HepG2 (cell line): ENCODE results near the gene FAM174C. TPM values are rescaled to one million over a fixed set of nuclear protein-coding genes. Genes with fewer than 3 reads are reported as not detected.

Source experiments
- BATF2 ChIP-seq: sonication (generic); formaldehyde crosslinking; IDR thresholded peaks from 2 replicates; pipeline ENCODE4 v1.8.0; 2022; ENCODE audit warnings: mild to moderate bottlenecking, missing genetic modification reagents, moderate library complexity
- E2F2 ChIP-seq: sonication (generic); formaldehyde crosslinking; IDR thresholded peaks from 2 replicates; pipeline ENCODE4 v1.4.0; 2020; ENCODE audit warnings: missing genetic modification reagents, borderline replicate concordance
- ELF4 ChIP-seq: sonication (generic); formaldehyde crosslinking; IDR thresholded peaks from 2 replicates; pipeline ENCODE4 v1.5.0; 2020; ENCODE audit warnings: missing genetic modification reagents, mild to moderate bottlenecking, moderate library complexity, borderline replicate concordance
- GPN1 ChIP-seq: sonication (generic); formaldehyde crosslinking; IDR thresholded peaks from 2 replicates; pipeline ENCODE4 v1.5.1; 2020; ENCODE audit warnings: missing genetic modification reagents, borderline replicate concordance
- HDAC6 ChIP-seq: fragments of 200-600 bp; sonication (generic); IDR thresholded peaks from 2 replicates; pipeline ENCODE4 v1.7.0; 2017; ENCODE audit warnings: mild to moderate bottlenecking, antibody characterized with exemption, low read length, low read depth
- HNF1A ChIP-seq, 2 experiments: sonication (generic) in 1 of 2; formaldehyde crosslinking in 1 of 2; IDR thresholded peaks; 2 replicates each; pipeline versions ENCODE4 v1.4.0 to v1.6.1; 2016 to 2020; ENCODE audit warnings: borderline replicate concordance in 1 of 2, low read depth in 1 of 2, mild to moderate bottlenecking in 1 of 2, missing genetic modification reagents in 1 of 2
- NAIF1 ChIP-seq: sonication (generic); formaldehyde crosslinking; IDR thresholded peaks from 2 replicates; pipeline ENCODE4 v1.5.0; 2020; ENCODE audit warnings: mild to moderate bottlenecking, missing genetic modification reagents, borderline replicate concordance
- PAX8 ChIP-seq: sonication (generic); formaldehyde crosslinking; IDR thresholded peaks from 2 replicates; pipeline ENCODE4 v1.8.0; 2022; ENCODE audit warnings: mild to moderate bottlenecking, missing genetic modification reagents, borderline replicate concordance
- POGZ ChIP-seq: sonication (generic); formaldehyde crosslinking; IDR thresholded peaks from 2 replicates; pipeline ENCODE4 v1.4.0; 2020; ENCODE audit warnings: mild to moderate bottlenecking, missing genetic modification reagents
- REL ChIP-seq: sonication (generic); formaldehyde crosslinking; conservative IDR thresholded peaks from 2 replicates; pipeline ENCODE4 v1.8.0; 2022; ENCODE audit warnings: mild to moderate bottlenecking, missing genetic modification reagents, moderate library complexity
- RFX5 ChIP-seq: IDR thresholded peaks from 2 replicates; pipeline ENCODE4 v1.6.1; 2011; ENCODE audit warnings: low read depth, low read length, improper control_type of control experiment
- SP1 ChIP-seq, 2 experiments: fragments of 450-650 bp in 1 of 2; sonication (generic) in 1 of 2; formaldehyde crosslinking in 1 of 2; IDR thresholded peaks; 2 replicates each; pipeline versions ENCODE4 v1.4.0 to v1.6.1; 2016 to 2020; ENCODE audit warnings: missing genetic modification reagents in 1 of 2
- ZNF121 ChIP-seq: sonication (generic); formaldehyde crosslinking; IDR thresholded peaks from 2 replicates; pipeline ENCODE4 v1.5.0; 2020; ENCODE audit warnings: mild to moderate bottlenecking, missing genetic modification reagents
- ZNF619 ChIP-seq: sonication (generic); formaldehyde crosslinking; IDR thresholded peaks from 2 replicates; pipeline ENCODE4 v1.4.0; 2020; ENCODE audit warnings: mild to moderate bottlenecking, missing genetic modification reagents
- ZNF75D ChIP-seq: sonication (generic); formaldehyde crosslinking; IDR thresholded peaks from 2 replicates; pipeline ENCODE4 v1.8.1; 2023; ENCODE audit warnings: missing genetic modification reagents, mild to moderate bottlenecking, borderline replicate concordance
- ZNF773 ChIP-seq: sonication (generic); formaldehyde crosslinking; IDR thresholded peaks from 2 replicates; pipeline ENCODE4 v1.4.0; 2020; ENCODE audit warnings: missing genetic modification reagents, borderline replicate concordance
- ZNF816 ChIP-seq: sonication (generic); formaldehyde crosslinking; IDR thresholded peaks from 2 replicates; pipeline ENCODE4 v1.8.0; 2022; ENCODE audit warnings: missing genetic modification reagents, mild to moderate bottlenecking, borderline replicate concordance
- ZSCAN29 ChIP-seq: sonication (generic); formaldehyde crosslinking; conservative IDR thresholded peaks from 2 replicates; pipeline ENCODE4 v1.4.0; 2020; ENCODE audit warnings: mild to moderate bottlenecking, missing genetic modification reagents
- polyA plus RNA-seq, 8 experiments: library from polyadenylated mRNA; depleted of rRNA in 3 of 8; stranded (reverse) in 7 of 8; unstranded in 1 of 8; fragments of >200 nt; fragmentation: Illumina TruSeq in 4 of 8; extraction: Trizol in 4 of 8; gene quantifications; 2 replicates each; pipeline versions ENCODE4 v1.2.1 to v1.2.3, GENCODE V29; 2011 to 2016; ENCODE audit warnings: low read depth in 4 of 8, missing spikeins in 1 of 8, mixed read lengths in 1 of 8; ENCODE audit not compliant: insufficient read depth in 1 of 8
- total RNA-seq, 5 experiments: library from RNA; depleted of rRNA; stranded (reverse); fragments of >200 nt; fragmentation: Illumina TruSeq; extraction: Trizol; gene quantifications; 2 replicates each; pipeline ENCODE4 v1.2.3, GENCODE V29; 2016; ENCODE audit warnings: low read depth in 1 of 5
- TF ChIP-seq, protein P1 (sequence below): sonication (generic); formaldehyde crosslinking; conservative IDR thresholded peaks from 2 replicates; pipeline ENCODE4 v1.8.0; 2022; ENCODE audit warnings: low read depth, missing genetic modification reagents

Gene FAM174C
- total and polyA plus RNA-seq, 2 of the 13 experiments (the other 11 are each of a cell fraction or from before 2014, with no cell fraction given), result 19.5 to 31.3 TPM

DNA sequence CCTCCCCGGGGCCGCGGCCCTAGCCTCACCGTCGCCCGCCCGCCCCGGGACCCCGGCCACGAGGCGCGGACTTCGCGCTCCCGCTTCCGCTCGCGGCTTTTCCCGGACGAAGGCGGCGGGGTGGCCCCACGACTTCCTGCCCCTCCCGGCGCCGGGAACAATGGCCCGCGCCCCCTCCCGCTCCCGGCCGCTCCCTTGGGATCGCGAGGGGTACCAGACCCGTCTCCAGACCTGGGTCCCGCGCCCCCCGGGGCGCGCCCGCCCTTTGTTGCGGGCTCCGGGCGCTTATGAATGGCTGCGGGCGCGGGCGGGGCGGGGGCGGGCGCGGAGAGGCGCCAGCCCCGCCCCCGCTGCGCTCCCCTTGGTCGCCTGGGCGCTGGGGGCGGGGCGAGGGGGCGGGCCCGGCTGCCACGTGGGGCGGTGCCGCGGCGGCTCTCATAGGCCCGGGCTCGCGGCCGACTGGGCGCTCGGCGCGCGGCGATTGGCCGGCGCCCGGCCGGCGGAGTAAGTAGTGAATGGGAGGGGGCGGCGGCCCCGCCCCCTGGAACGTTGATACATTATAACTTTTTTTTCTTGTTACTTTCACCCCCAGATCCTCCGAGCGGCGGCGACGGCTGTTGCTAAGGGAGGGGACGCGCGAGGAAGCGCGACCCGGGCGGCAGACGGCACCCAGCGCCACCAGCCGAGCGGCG, 25.9 kb upstream of the FAM174C start (continued):
- TF ChIP-seq HNF1A (IDR thresholded peaks at IDR 0.05; ENCODE audit: low read depth) (no peak), HNF1A (CRISPR knock-in tag; IDR thresholded peaks at IDR 0.05; ENCODE audit: borderline replicate concordance) (peak; percentile 20; the same call in 1 of the 2 replicates), ZNF619 (no peak), HDAC6 (no peak), SP1 (IDR thresholded peaks at IDR 0.05) (no peak), SP1 (CRISPR knock-in tag; IDR thresholded peaks at IDR 0.05) (no peak; the same call in 1 of the 2 replicates), GPN1 (no peak), POGZ (CRISPR knock-in tag) (no peak), REL (CRISPR knock-in tag) (peak; percentile 72; the same call in 1 of the 2 replicates), E2F2 (CRISPR knock-in tag) (peak; percentile 64; the same call in 1 of the 2 replicates), RFX5 (no peak), ZNF121 (CRISPR knock-in tag) (no peak), ZSCAN29 (CRISPR knock-in tag) (no peak), BATF2 (CRISPR knock-in tag) (0 out of 2 replicates have a peak, but pooled peaks have one; percentile 48), ZNF816 (CRISPR knock-in tag) (no peak), ZNF75D (no peak), ZNF773 (CRISPR knock-in tag) (no peak), PAX8 (0 out of 2 replicates have a peak, but pooled peaks have one; percentile 20), NAIF1 (no peak), ELF4 (CRISPR knock-in tag) (no peak)
- TF ChIP-seq, protein P1, sequence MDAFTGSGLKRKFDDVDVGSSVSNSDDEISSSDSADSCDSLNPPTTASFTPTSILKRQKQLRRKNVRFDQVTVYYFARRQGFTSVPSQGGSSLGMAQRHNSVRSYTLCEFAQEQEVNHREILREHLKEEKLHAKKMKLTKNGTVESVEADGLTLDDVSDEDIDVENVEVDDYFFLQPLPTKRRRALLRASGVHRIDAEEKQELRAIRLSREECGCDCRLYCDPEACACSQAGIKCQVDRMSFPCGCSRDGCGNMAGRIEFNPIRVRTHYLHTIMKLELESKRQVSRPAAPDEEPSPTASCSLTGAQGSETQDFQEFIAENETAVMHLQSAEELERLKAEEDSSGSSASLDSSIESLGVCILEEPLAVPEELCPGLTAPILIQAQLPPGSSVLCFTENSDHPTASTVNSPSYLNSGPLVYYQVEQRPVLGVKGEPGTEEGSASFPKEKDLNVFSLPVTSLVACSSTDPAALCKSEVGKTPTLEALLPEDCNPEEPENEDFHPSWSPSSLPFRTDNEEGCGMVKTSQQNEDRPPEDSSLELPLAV (CRISPR knock-in tag), result no peak
